GM19372 (cell line): ENCODE results near the gene SEMA3F.
"Not testable (repeated sequence)": the region's sequence is repeated elsewhere in the genome, so short reads cannot be mapped to it uniquely, and the experiment has no call there.

Experiments used
- ATAC-seq: cut with Tn5 transposase; IDR thresholded peaks from one replicate; pipeline ENCODE4 v1.9.1; 2021; ENCODE audit warnings: mild to moderate bottlenecking, low read depth, moderate library complexity; ENCODE audit not compliant: unreplicated experiment

Gene SEMA3F

DNA sequence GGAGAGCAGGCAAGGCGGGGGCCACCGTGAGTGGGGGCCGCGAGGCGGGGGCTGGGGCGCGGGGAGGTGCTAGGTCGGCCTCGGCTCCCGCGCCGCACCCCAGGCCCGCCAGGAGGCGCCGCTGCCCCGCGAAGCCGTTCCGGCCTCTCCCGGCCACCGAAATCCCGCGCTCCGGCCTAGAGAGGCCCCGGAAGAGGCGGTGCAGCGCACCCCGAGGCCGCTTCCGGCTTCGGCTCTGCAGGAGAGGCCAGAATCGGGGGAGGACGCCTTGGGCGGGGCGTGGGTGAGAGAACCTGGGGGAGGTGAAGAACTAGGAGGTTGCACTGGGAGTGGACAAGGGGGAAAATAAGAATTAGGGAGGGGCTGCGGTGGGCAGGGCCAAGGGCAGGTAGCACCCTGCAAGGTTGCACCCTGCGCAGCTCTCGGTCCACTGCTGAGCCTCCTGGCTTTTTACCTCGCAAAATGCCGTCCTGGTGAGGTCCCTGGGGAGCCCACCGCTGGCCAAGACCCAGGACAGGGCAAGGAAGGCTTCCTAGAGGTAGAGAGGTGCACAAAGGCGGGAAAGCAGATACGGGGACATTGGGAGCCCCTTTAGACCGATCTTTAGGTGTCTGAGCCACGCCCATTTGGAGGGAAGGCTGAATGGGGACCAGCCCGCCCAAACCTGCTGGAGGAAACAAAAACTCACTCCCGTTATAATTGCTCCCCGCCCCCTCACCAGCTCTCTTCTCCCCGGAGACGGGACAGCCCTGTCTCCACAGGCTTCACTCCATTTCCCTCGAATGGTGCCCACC is 72.5 kb downstream of the SEMA3F start:
- ATAC-seq = peak; percentile 87

DNA sequence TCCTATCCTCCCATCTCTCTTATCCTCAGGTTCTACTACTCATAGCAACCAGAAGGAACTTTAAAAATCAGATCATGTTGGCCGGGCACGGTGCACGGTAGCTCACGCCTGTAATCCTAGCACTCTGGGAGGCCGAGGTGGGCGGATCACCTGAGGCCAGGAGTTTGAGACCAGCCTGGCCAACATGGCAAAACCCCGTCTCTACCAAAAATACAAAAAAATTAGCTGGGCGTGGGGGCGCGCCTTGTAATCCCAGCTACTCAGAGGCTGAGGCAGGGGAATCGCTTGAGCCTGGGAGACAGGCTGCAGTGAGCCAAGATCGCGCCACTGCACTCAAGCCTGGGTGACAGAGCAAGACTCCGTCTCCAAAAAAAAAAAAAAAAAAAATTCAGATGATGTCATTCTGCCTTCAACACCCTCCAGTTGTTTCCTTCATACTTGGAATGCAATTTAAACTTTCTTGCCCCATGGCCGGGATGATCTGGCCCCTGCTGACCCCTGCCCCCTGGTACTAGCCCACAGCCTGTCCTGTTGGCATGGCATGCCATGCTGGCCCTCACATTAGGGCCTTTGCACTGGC is 73.2 kb downstream of the SEMA3F start:
- ATAC-seq = not testable (repeated sequence)

DNA sequence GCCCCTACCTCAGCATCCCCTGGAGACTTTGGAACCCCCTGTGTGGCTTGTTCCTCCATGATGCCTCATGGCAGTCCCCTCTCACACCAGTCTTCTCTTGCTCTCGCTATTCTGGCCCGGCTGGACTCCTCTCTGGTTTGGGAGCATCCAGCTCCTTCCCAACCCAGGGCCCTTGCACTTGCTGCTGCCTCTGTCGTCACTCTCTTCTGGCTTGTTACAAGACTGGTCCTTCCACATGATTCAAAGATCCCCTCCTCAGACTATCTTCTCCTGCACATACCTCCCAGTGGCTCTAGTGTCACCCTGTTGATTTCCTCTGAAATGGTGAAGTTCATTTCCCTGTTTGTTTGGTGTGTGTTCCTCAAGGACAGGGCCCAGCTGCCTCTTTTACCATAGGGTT is 74.4 kb downstream of the SEMA3F start:
- no peak for ATAC-seq

DNA sequence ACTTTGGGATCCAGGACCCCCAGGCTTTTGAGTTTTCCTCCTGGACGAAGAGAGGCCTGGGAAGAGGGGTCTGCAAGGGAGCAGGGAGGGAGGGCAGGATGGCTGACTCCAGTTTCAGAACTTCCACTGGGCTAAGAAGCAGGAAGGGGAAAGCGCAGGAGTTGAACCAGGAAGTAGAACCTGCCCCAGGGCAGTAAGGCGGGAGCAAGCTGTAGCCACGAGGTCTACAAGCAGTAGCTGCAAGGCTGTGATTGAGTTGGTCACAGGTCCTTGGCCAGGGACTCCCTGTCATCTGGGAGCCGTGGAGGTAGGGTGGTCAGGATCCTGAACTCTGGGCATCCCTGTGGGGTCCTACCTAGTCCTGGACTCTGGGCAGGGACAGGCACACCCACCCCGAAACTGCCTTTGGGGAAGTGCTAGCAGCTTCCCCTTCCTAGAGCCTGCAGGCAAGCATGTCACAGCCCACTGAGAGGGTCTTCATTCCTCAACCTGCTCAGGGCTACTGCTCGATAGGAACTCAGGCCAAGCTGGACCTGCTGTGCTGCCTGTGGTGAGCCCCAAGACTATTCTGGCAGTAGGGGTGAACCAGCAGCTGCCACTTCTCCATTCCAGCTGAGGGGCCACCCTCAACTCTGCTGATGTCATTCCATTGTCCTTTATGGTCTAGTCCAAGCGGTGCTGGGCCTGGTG is 75.1 kb downstream of the SEMA3F start:
- ATAC-seq = no peak

DNA sequence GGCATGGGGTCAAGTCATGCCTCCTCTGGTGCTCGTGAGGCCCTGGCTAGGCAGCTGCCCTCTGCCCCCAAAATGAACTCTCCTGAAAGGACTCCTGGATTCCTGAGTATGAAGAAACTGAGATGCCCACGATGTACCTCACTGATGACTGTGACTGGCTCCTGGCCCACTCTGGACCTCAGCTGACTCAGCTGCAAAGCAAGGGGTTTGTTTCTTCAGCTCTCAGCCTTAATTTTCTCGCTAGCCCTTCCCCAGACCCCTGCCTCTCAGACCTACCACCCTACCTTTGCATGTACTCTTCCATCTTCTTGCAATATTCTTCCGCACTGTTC is 75.6 kb downstream of the SEMA3F start:
- no peak for ATAC-seq

DNA sequence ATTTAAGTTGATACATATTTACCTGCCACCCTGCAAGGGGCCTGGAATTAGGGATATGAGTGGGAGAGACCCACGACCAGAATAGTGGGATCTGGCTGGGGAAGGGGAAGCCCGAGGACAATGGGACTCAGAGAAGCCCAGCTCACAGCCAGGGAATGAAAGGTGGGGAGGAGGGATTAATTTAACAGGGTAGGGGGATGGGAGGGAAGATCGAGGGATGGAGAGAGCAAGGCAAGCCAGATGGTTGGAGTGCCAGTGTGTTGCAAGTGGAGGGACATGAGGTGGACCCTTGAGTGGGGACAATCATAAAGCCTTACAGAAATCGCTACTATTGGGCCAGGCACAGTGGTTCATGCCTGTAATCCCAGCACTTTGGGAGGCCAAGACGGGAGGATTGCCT is 76.5 kb downstream of the SEMA3F start:
- no peak for ATAC-seq

DNA sequence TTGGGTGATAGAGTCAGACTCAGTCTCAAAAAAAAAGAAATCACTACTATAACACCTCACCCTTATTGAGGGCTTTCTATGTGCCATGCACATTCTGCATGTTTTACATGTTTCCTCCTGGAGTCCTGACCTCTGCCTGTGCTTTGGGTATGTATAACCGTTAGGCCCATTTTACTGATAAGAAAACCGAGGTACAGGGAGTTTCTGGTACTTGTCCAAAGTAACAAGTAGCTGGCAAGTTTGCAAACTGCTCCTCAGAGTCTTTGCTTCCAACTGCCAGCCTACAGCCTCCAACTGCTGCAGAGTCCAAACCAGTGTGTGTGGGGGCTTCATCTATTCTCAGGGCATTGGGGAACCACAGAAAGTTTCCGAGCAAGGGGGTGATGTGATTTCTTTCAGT is 77.2 kb downstream of the SEMA3F start:
- ATAC-seq = no peak

DNA sequence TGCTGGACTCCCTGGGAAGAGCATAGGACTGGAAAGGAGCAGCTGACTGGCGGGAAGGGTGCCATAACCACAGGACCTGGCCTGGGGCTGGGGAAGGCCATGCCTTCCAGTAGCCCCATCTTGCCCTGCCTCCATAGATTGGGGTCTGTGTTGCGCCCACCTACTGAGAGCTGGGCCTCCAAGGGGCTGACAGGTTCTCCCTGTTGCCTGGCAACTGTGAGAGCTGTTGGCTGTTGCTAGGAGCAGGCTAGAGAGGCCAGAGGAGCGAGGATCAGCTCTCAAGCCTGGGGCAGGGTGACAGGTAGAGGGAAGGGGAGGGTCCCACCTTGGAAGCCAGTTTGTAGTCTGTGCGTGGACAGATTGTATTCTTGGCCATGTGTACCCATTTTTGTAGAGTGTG is 78.1 kb downstream of the SEMA3F start:
- no peak for ATAC-seq

DNA sequence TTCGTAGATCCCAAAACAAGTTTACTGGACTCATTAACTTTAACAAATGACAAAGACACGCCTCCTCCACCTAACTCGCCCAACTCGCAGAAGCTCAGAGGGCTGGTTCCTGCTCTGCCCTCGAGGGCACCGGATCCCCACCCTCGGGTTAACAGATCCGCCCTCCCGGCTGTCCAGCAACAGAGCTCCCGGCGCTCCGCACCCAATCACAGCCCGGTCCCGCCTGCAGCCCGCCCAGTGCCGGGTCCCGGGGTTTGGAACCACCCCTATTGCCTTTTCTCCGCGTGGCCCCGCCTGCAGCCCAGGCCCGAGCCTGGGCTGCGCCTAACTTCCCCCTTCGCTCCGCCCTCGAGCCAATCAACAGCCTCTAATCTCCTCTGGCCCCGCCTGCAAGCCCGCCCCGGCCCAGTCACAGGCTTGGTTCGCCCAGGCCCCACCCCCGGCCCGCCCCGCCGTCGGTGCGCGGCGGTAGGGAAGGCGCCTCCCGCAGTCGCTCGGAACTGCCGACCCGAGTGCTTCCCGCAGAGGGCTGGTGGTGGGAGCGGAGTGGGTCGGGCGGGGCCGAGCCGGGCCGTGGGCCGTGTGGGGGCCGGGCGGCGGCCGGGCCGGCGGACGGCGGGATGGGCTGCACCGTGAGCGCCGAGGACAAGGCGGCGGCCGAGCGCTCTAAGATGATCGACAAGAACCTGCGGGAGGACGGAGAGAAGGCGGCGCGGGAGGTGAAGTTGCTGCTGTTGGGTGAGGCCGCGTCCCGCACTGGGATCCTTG is 80.8 kb downstream of the SEMA3F start, which contains the start of gene GNAI2:
Gene GNAI2 (plus strand): TSS at position 489 of the 768 bp plus-strand sequence. CDS start 132 bp downstream, at position 621.
- ATAC-seq = peak; percentile 89

DNA sequence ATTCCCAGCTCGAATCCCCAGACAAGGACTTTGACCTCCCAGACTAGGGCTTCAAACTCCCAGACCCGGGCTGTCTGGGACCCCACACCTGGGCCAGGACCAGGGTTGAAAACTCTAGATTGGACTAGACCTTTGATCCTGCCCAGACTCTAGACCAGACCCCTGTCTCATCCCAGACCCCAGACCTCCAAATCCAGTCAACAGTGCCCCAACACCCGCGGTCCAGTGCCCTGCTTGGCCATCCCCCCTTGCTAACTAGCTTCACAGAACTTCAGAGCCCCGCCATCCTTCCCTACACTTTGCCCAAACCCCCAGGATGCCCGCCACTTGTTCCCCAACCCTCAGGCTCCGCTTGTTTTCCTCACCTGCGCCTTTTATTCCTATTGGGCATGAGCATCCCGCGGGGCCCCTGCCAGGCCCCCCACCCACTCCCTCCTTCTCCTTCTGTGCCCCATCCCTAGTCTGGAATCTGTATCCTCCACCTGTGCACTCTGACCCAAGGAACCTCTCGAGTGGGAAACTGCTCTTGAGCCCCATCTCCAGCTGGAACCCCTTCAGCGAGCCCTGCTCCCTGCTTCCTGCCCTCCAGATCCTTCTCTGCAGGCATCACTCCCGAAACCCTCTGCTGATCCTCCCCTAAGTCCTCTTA is 81.5 kb downstream of the SEMA3F start:
- no peak for ATAC-seq

DNA sequence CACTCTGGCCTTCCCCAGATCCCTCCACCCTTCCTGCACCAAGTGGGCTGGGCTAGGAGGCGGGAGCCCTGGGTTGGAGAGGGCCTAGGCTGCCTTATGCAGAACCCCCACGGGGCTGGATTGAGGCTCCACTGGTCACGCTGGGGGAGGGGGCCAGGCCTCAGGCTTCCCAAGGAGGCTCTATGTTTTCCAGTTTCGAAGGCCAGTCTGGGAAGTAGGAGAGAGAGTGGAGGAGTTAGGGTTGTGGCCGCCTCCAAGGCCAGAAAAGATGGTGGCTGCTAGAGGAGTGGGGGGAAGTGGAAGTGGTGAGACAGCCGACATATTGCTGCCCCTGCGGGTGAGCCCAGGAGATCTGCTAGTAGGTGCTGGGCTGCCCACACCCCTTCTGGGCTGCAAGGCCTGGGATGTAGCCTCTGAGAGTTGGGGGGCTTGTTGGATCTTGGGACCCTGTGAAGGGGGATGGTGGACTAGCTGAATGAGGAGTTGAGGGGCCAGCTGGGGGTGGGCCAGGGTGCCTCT is 82.1 kb downstream of the SEMA3F start:
- no peak for ATAC-seq

DNA sequence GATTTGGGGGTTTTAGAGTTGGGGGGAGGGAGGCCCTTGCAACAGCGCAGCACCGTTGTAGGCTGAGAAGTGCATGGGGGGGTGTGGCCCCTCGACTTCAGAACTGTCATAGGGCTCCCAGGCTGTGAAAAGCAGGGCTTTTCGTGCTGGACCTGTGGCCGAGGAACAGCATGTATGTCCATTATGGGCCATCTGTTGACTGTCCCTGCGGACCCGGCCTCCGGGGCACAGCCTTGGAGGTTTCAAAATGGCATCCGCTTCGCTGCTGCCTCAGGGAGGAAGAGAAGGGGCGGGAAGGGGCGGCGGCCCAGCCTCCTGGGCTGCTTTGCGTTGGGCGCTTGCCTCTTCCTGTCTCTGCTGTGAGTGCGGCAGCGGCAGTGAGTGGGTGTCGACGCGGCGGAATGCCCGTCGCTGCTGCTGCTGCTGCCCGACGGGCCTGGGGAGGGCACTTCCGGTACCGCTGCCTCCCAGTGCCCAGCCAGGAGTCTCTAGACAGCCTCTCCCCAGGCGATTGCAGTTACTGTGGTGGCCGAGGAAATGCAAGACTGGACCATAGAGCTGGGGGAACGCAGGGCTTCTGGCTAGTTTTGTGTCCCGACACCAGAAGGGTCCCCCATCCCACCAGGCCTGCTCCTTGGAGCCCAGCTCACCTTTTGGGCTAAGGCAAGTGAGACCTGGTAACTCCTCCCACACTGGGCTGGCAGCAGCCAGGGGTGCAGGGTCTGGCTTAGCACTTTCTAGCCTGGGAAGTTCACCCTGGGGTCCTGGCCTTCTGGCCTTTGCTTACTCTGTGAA is 82.8 kb downstream of the SEMA3F start:
- ATAC-seq = peak; percentile 24

DNA sequence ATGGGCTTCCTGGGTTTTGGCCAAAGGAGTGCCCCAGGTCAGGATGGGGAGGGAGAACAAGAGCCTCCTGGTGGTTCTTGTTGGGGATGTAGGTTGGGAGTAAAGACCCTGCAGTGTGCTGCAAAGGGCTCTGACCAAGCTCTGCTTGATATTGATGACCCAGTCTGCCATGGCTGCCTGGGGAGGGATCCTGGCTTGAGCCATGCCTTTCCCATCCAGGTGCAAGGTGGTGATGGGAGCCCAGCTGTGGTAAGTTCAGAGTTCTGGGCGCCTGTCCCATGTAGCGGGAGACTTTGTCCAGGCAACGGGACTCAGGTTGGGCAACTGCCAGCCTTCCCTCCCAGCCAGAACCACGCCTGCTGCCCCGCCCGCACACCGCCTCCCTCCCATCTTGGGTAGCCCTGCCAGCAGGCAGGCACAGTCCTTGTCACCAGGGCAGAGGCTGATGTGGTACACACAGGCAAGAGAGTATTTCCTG is 83.5 kb downstream of the SEMA3F start:
- ATAC-seq = no peak
